Lung (tissue), 12 donors: Measurements from ENCODE around the gene RPS29. TPM values are rescaled to one million over a fixed set of nuclear protein-coding genes. Genes with fewer than 3 reads are reported as not detected.

ENCODE experiments used
- ATAC-seq: fragments of 200-7000 bp; cut with Tn5 transposase; one replicate; pipeline ENCODE4 v1.9.1; 2020; ENCODE audit warnings: moderate number of reproducible peaks; ENCODE audit not compliant: insufficient read depth, low FRiP score
- DNase-seq, 3 donors: peaks; one replicate each; pipeline ENCODE4 v3.0.0-alpha.2; 2013 to 2017
- H3K27ac ChIP-seq, 2 donors: one replicate each; pipeline ENCODE4 v1.5.1; 2013; ENCODE audit warnings: mild to moderate bottlenecking in 2 of 2, moderate library complexity in 2 of 2, control low read depth in 1 of 2, inconsistent platforms in 1 of 2, low read depth in 1 of 2, low read length in 1 of 2
- H3K27me3 ChIP-seq, 3 donors: one replicate each; pipeline ENCODE4 v1.5.1; 2013; ENCODE audit warnings: low read length in 2 of 3; ENCODE audit not compliant: control insufficient read depth in 3 of 3, insufficient read depth in 3 of 3
- H3K36me3 ChIP-seq, 4 donors: one replicate each; pipeline ENCODE4 v1.5.1; 2013; ENCODE audit warnings: low read length in 4 of 4, mild to moderate bottlenecking in 1 of 4, moderate library complexity in 1 of 4; ENCODE audit not compliant: control insufficient read depth in 4 of 4, insufficient read depth in 4 of 4
- H3K4me1 ChIP-seq, 5 donors: one replicate each; pipeline ENCODE4 v1.5.1; 2013; ENCODE audit warnings: low read length in 5 of 5, mild to moderate bottlenecking in 2 of 5, moderate library complexity in 1 of 5; ENCODE audit not compliant: control insufficient read depth in 5 of 5, insufficient read depth in 5 of 5
- H3K4me3 ChIP-seq: one replicate; pipeline ENCODE4 v1.5.1; 2013; ENCODE audit warnings: mild to moderate bottlenecking, control low read depth, moderate library complexity
- H3K9ac ChIP-seq, 2 donors: one replicate each; pipeline ENCODE4 v1.5.1; 2013; ENCODE audit warnings: low read length in 2 of 2, control low read depth in 1 of 2; ENCODE audit not compliant: insufficient read depth in 1 of 2
- H3K9me3 ChIP-seq, 4 donors: one replicate each; pipeline ENCODE4 v1.5.1; 2013; ENCODE audit warnings: low read length in 3 of 4, mild to moderate bottlenecking in 1 of 4, moderate library complexity in 1 of 4; ENCODE audit not compliant: control insufficient read depth in 4 of 4, insufficient read depth in 3 of 4
- WGBS, 2 donors: extraction: QIAGEN DNeasy Blood & Tissue Kit; methylation state at CpG; one replicate each; pipeline ENCODE4 v1.1.7; 2013; 5-methylcytosine and 5-hydroxymethylcytosine counted together
- polyA plus RNA-seq, 2 donors: library from polyadenylated mRNA; stranded (reverse); fragments of 200-250 nt; gene quantifications; one replicate each; pipeline ENCODE4 v1.2.1, GENCODE V29; 2013
- total RNA-seq, 2 donors: library from RNA; depleted of rRNA in 1 of 2; stranded (reverse); fragments of >200 nt in 1 of 2; gene quantifications; one replicate each; pipeline ENCODE4 v1.2.1, GENCODE V29; 2014 to 2021
- TF ChIP-seq, protein P1 (sequence below): IDR thresholded peaks from 2 replicates; pipeline ENCODE4 v1.5.1; 2012; ENCODE audit warnings: mild to moderate bottlenecking; ENCODE audit errors: control extremely low read depth, extremely low read depth
- donor health status: control.
- donor health status: control.
- donor health status: Bipolar disorder and iron deficiency.
- donor health status: healthy.
- donor health status: DM: yes; HTN: yes; CAD: no.

RPS29 gene
- total and polyA plus RNA-seq, 4 donors, result 413 to 3,240 (median 1,755) TPM

DNA sequence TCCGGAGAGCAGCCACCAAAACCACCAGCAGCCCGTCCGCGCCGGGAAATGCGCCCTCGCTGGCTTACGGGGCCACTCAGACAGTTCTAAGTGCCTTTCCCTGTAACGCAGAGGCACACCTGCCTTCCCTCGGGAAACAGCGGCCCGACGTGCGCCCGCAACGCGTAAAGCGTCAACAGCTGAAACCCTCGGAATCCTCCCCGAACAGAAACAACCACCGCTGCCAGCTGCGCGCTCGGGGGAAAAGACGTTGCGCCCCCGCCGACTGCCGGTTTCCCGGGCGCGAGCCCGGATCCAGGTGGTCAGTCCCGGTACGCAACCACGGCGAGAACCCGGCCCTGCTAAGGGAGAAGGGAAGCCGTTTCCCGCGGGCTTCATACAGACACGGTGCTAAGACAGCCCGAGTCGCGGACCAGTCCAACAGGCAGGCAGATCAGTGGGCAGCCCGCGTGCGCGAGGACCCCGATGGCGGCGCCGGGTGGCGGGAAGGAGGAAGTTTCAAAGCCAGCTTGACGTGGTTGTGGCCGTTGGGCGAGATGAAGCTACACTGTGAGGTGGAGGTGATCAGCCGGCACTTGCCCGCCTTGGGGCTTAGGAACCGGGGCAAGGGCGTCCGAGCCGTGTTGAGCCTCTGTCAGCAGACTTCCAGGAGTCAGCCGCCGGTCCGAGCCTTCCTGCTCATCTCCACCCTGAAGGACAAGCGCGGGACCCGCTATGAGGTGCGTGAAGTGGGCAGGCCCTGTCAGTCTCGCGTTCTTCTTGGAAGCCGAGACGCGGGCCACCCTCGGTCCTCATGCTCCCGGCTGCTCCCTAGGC, 12.5 kb upstream of the RPS29 start, which contains the start of gene LRR1:
TSS of gene LRR1 (plus strand) at position 456 of the 816 bp plus-strand sequence. CDS start at position 537, 81 bp downstream.
- H3K4me3 ChIP-seq, result peak within 1 kb of the TSS; percentile 91
- TF ChIP-seq, protein P1, sequence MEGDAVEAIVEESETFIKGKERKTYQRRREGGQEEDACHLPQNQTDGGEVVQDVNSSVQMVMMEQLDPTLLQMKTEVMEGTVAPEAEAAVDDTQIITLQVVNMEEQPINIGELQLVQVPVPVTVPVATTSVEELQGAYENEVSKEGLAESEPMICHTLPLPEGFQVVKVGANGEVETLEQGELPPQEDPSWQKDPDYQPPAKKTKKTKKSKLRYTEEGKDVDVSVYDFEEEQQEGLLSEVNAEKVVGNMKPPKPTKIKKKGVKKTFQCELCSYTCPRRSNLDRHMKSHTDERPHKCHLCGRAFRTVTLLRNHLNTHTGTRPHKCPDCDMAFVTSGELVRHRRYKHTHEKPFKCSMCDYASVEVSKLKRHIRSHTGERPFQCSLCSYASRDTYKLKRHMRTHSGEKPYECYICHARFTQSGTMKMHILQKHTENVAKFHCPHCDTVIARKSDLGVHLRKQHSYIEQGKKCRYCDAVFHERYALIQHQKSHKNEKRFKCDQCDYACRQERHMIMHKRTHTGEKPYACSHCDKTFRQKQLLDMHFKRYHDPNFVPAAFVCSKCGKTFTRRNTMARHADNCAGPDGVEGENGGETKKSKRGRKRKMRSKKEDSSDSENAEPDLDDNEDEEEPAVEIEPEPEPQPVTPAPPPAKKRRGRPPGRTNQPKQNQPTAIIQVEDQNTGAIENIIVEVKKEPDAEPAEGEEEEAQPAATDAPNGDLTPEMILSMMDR, result no peak
- no peaks in the 10 kb centered on the region for H3K27me3 ChIP-seq
- no peaks in the 10 kb centered on the region for H3K9me3 ChIP-seq
- H3K9ac ChIP-seq, result peak within 1 kb of the TSS; percentile 92 to 98
- peak within 1 kb of the TSS; percentile 88 to 96 for H3K27ac ChIP-seq
- H3K36me3 ChIP-seq, result peaks cover 0 to 4% (median 1%) of the 10 kb centered on the region in 4 donors
- peaks cover 1 to 17% (median 10%) of the 10 kb centered on the region in 5 donors for H3K4me1 ChIP-seq
- WGBS, 2 donors, result 0% methylated on average over 77 of the region's 77 CpGs
- DNase-seq (peak; percentile 89 to 90 (median 90)), ATAC-seq (peak; percentile 88)

DNA sequence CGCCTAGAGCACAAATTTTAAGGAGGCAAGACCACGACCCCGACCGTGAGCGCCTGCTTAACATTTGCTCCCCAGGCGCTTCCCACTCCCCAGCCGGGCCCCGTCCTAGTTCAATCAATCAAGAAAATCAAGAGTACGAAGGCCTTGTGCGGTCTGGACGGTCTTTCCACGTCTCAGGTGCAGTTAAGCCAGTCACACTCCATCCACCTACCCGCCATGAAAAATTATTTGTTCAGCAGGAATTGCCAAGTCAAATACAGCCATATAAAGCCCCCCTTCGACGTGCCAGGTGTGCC, 12.0 kb upstream of the RPS29 start:
- Histone ChIP-seq H3K9ac (peak overlapping the region; percentile 92 to 98), H3K4me1 (peaks cover 1 to 17% (median 10%) of the 10 kb centered on the region in 5 donors), H3K27ac (peak overlapping the region; percentile 88 to 96), H3K9me3 (no peaks in the 10 kb centered on the region), H3K27me3 (no peaks in the 10 kb centered on the region), H3K36me3 (peaks cover 0 to 4% (median 1%) of the 10 kb centered on the region in 4 donors), H3K4me3 (peak overlapping the region; percentile 91)
- 0 to 1% methylated on average over 15 of the region's 15 CpGs for WGBS, 2 donors
- TF ChIP-seq, protein P1, result no peak
- ATAC-seq (peak; percentile 13), DNase-seq (no peak)

DNA sequence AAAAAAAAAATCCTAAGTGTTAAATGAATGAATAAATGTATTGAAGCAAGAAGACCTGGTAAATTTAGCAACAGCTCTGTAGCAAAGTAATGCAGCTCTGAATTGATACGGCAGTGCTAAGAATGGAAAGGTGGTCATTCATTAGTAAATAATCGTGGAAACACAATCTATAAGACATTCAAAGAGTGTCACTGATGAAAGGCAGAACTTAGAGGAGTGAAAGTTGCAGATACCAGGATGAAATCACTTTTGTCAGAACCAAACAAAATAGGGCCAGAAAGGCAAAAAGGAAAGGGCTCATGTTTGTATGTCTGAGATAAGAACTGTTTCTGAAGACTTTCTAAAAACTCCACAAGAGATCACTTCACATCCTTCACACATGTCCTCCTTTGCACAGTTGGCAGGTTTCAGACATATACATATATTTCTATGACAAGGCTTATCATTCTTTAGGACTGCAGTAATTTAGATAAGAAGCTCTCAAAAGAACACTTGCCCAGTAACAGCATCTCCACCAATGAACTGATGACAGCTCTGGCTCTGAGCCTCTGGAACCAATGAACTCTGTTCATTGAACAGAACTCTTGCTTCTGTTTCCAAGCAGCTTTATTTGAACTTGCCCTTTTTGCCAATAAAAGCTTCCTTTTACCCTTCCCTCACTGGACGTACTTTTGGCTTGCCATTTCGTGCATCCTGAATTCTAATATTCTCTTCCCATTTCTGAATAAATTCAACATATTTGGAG, 8.3 kb upstream of the RPS29 start:
- Histone ChIP-seq H3K27me3 (no peaks in the 10 kb centered on the region), H3K4me3 (no peak overlapping the region), H3K36me3 (no peaks in the 10 kb centered on the region), H3K9ac (no peak overlapping the region), H3K9me3 (no peaks in the 10 kb centered on the region), H3K4me1 (peaks cover 1 to 17% (median 10%) of the 10 kb centered on the region in 5 donors), H3K27ac (no peak overlapping the region)
- ATAC-seq (no peak), DNase-seq (peak; percentile 65 to 87 (median 85))
- TF ChIP-seq, protein P1, result no peak
- 18 to 25% methylated on average over 4 of the region's 4 CpGs for WGBS, 2 donors
